ENCODE results near the gene RETREG2.

- TF ChIP-seq TAF1 (IDR thresholded peaks at IDR 0.05; ENCODE audit: low read depth, low read length) (no peak), EZH2 (IDR thresholded peaks at IDR 0.05; ENCODE audit: low read depth, low read length, severe bottlenecking) (no peak), SP1 (IDR thresholded peaks at IDR 0.05; ENCODE audit: low read depth, low read length) (no peak), EP300 (IDR thresholded peaks at IDR 0.05; ENCODE audit: borderline replicate concordance in 1 of 2, low read depth in 2 of 2, low read length in 2 of 2) (no peak), CTCF (IDR thresholded peaks at IDR 0.05; ENCODE audit: control extremely low read depth in 1 of 3, insufficient read depth in 1 of 3, low read depth in 1 of 3, low read length in 3 of 3) (no peak)
These were observed 8.8 kb downstream of the RETREG2 start for GRCh38 chr2:219186754-219187456.

Data from H1 (cell line).